ENCODE measurements around the gene CACNA2D2.

The CACNA2D2 gene

DNA sequence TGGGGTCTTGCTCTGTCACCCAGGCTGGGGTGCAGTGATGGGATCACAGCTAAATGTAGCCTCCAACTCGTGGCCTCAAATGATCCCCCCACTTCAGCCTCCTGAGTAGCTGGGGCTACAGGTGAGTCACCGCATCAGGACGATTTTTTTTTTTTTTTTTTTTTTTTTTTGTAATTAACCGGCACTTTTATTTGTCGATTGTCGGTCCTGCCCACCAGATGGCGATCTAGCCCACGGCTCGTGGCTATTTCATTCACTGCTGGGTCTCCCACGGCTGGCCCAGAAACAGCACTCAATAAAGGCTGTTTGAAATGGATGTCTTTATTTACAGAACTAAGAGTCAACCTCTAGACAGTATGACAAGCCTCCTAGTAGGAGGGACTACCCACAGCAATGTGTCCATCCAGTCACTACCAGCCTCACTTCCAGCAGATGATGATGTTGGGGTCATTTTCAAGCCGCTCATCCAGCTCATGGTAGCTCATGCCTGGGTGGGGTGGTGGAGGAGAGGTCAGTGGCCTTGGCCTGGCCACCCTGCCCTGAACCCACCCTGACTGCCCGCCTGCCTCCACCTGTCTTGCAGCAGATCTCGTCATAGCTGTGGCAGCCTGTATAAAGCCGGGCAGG is 156.1 kb downstream of the CACNA2D2 start:
- TF ChIP-seq, protein P1, sequence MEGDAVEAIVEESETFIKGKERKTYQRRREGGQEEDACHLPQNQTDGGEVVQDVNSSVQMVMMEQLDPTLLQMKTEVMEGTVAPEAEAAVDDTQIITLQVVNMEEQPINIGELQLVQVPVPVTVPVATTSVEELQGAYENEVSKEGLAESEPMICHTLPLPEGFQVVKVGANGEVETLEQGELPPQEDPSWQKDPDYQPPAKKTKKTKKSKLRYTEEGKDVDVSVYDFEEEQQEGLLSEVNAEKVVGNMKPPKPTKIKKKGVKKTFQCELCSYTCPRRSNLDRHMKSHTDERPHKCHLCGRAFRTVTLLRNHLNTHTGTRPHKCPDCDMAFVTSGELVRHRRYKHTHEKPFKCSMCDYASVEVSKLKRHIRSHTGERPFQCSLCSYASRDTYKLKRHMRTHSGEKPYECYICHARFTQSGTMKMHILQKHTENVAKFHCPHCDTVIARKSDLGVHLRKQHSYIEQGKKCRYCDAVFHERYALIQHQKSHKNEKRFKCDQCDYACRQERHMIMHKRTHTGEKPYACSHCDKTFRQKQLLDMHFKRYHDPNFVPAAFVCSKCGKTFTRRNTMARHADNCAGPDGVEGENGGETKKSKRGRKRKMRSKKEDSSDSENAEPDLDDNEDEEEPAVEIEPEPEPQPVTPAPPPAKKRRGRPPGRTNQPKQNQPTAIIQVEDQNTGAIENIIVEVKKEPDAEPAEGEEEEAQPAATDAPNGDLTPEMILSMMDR (IDR thresholded peaks at IDR 0.05; ENCODE audit: insufficient read depth, low read length, missing control alignments): peak; percentile 54
- ChIA-PET CTCF (interaction anchor here (0.7 to 16.7 kb wide), 17 partner anchors 9 to 268 kb away, joined by 3 to 473 read pairs (median 5); partner anchors contain the start of genes C3orf18, HEMK1, MAPKAPK3 and TMEM115), POLR2A (no interaction called here)
- DNase-seq (ENCODE audit: low read depth, low spot score): no peak
- H3K4me3 ChIP-seq (ENCODE audit: low read depth, low read length): no peak overlapping the region

DNA sequence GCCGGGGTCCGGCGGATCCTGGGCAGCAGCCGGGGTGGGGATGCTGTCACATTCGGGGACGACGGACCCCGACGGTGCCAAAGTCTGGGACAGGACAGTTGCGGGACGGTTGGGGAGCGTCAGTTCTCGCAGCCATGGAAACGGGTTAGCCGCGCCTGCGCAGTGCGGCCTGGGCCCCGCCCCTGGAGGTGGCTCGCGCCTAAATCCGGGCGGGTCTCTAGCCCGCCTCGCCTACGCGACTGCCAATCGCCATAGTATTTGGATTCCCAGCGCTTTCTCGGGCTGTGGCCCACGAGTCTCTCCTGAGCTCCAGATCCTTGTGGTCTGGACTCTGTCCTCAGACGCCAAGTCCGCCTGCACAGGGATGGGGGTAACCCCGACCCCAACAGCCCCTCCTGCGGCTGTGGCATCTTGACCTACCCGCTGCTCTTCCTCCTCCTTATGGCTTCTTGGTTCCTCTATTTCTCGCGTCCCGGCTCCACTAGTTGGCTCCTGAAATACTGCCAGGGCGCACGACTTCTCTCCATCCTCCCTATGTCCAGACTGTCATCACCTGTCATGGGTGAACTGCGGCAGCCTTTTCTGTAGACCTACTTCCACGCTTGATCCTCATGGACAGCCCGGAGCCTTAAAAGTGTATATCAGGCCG is 157.7 kb downstream of the CACNA2D2 start, which contains the start of gene ZMYND10:
Gene ZMYND10, minus strand, starts transcription at position 147 of the 649 bp plus-strand sequence. CDS start 153 bp downstream, outside the sequence.
- no peak for DNase-seq (ENCODE audit: low read depth, low spot score)
- peak within 1 kb of the TSS; percentile 61 for H3K4me3 ChIP-seq (ENCODE audit: low read depth, low read length)
- CTCF ChIA-PET: interaction anchor here (1.0 to 16.7 kb wide), 6 partner anchors 8 to 269 kb away, joined by 3 to 473 read pairs (median 10); partner anchors contain the start of gene MAPKAPK3
- POLR2A ChIA-PET: interaction anchor here (1.2 kb wide), 1 partner anchor 8 kb away, joined by 4 read pairs; no protein-coding TSS in a partner anchor
- TF ChIP-seq, protein P1 (IDR thresholded peaks at IDR 0.05; ENCODE audit: insufficient read depth, low read length, missing control alignments): no peak

DNA sequence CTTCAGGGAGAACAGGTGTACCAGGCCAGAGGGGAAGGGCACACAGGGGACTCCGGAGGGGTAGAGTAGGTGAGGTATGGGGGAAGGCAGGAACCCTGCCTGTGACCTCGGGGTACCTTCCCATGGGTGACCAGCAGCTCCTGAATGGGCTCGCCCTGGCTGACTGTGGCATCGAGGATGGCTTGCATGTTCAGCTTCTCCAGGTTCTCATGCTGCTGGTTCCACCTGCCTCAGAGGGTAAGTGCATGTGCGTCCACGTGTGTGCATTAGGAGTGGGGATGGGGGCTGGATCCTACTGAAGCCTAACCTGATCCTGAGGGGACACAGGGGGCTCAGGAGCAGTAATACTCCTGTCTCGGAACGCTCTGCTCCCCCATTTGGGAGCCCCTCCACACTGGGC is 158.4 kb downstream of the CACNA2D2 start:
- ChIA-PET POLR2A (interaction anchor here (1.2 kb wide), 1 partner anchor 9 kb away, joined by 4 read pairs; no protein-coding TSS in a partner anchor), CTCF (interaction anchor here (0.7 to 16.7 kb wide), 5 partner anchors 8 to 270 kb away, joined by 3 to 473 read pairs (median 16); partner anchors contain the start of gene MAPKAPK3)
- no peak for DNase-seq (ENCODE audit: low read depth, low spot score)
- peak overlapping the region; percentile 61 for H3K4me3 ChIP-seq (ENCODE audit: low read depth, low read length)
- TF ChIP-seq, protein P1 (IDR thresholded peaks at IDR 0.05; ENCODE audit: insufficient read depth, low read length, missing control alignments): no peak

DNA sequence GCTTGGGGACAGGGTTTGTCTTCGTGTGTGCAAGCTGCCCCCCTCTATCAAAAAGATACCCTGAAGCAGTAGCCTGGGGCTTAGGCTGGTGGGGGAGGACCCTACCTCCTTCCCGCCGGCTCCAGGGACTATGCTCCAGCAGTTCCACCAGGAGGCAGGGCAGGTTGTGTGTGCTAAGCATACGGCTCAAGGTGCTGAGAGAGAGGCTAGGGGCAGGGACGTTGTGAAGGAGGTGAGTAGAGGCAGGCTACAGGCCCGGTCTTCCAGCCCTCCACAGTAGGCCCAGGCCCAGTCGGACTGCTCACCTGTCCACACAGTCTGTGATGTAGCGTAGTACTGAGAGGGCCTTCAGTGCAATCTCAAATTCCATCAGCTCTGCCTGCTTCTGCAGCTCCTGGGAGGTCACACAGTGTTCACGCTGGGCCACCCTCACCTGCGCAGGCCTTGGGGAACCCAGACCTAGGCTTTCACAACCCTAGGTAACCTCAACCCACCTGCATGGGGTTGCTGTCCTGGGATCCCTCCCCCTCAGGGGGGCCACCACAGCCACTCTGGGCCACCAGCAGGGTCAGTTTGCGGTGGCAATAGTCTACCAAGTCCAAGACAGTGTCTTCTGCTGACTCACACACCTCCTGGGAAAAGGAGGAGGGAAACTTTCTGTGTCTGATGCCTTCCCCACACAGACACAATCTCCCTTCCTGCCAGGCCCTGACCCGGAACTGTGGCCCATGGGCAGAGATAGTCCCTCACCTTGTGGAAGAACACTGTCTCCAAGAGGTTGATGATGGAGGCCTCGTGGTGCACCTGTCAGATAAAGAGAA is 160.4 kb downstream of the CACNA2D2 start:
- TF ChIP-seq, protein P1 (IDR thresholded peaks at IDR 0.05; ENCODE audit: insufficient read depth, low read length, missing control alignments): no peak
- POLR2A ChIA-PET: interaction anchor here (0.5 kb wide), 1 partner anchor 10 kb away, joined by 3 read pairs; no protein-coding TSS in a partner anchor
- DNase-seq (ENCODE audit: low read depth, low spot score): no peak
- H3K4me3 ChIP-seq (ENCODE audit: low read depth, low read length): no peak overlapping the region
- CTCF ChIA-PET: interaction anchor here (0.7 to 16.7 kb wide), 4 partner anchors 8 to 202 kb away, joined by 3 to 473 read pairs (median 10); partner anchors contain the start of genes CYB561D2 and NPRL2

DNA sequence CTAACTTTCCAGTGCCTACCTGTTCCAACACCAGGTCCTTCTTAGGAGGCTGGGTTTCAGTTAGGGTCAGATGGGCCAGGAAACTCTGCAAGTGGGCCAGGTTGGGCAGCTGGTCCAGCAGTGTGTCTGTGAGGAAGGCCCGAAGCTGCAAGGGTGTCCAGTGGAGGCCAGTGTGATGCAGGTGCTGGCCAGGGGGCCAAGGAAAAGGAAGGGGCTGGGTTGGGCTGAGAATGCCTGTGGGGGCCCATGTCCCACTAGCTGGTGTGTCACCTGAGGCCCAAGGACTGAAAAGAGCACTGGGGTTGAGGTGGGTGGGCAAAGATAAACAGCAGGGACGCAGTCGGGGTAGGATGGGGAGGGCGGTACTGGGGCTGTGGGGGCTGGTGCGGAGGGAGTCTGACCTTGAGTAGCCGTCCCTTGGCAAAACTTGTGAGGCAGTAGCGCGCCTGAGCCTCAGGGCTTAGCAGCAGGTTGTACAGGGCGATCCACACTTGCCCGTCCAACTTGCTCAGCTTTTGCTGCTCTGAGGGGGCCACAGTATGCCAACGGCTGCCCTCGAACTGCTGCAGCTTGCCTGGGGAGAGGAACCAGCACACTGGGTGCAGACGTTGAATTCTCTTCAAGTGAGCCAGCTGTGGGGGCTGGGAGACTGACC is 161.3 kb downstream of the CACNA2D2 start:
- ChIA-PET POLR2A (no interaction called here), CTCF (interaction anchor here (1.1 to 16.7 kb wide), 3 partner anchors 9 to 203 kb away, joined by 3 to 473 read pairs (median 16); partner anchors contain the start of genes CYB561D2 and NPRL2)
- H3K4me3 ChIP-seq (ENCODE audit: low read depth, low read length): no peak overlapping the region
- TF ChIP-seq, protein P1 (IDR thresholded peaks at IDR 0.05; ENCODE audit: insufficient read depth, low read length, missing control alignments): no peak
- DNase-seq (ENCODE audit: low read depth, low spot score): no peak
